SK-N-SH (cell line): ENCODE results near the gene ITGA4. TPM values are rescaled to one million over a fixed set of nuclear protein-coding genes. Genes with fewer than 3 reads are reported as not detected.

Experiments used
- CTCF ChIA-PET: fragments of 300-600, 350-600 bp; formaldehyde crosslinking; extraction: SDS; loops from one replicate; lab custom pipeline; 2021; lab: Yijun Ruan, JAX
- POLR2A ChIA-PET: fragments of 350-600 bp; sonication (Branson Sonifier 250); formaldehyde crosslinking; extraction: SDS; loops from one replicate; lab custom pipeline; 2020; ENCODE audit warnings: antibody characterized with exemption, inconsistent platforms; lab: Yijun Ruan, JAX
- DNase-seq: peaks from one replicate; pipeline ENCODE4 v3.0.0; 2012
- H2AFZ ChIP-seq: fragments of 200-600 bp; sonication (generic); 2 replicates; pipeline ENCODE4 v1.8.1; 2016; ENCODE audit warnings: antibody characterized with exemption, mild to moderate bottlenecking, low read depth
- H3F3A ChIP-seq: fragments of 200-600 bp; sonication (generic); replicated peaks from 2 replicates; pipeline ENCODE3; 2016; ENCODE audit warnings: antibody characterized with exemption, mild to moderate bottlenecking; ENCODE audit not compliant: insufficient read depth
- H3K27ac ChIP-seq, 2 experiments: fragments of 200-500 bp in 1 of 2; fragments of 200-600 bp in 1 of 2; sonication (Bioruptor generic) in 1 of 2; sonication (generic), shearing (Covaris generic) in 1 of 2; 2 replicates each; pipeline versions ENCODE4 v1.5.1 to v1.6.1; 2014 to 2016; ENCODE audit warnings: low read depth in 2 of 2, inconsistent platforms in 1 of 2, low read length in 1 of 2, mild to moderate bottlenecking in 1 of 2, mixed read lengths in 1 of 2
- H3K27me3 ChIP-seq: fragments of 200-600 bp; sonication (generic), shearing (Covaris generic); 2 replicates; pipeline ENCODE4 v1.6.1; 2016; ENCODE audit warnings: mixed run types; ENCODE audit not compliant: insufficient read depth
- H3K36me3 ChIP-seq, 2 experiments: fragments of 200-500 bp in 1 of 2; fragments of 200-600 bp in 1 of 2; sonication (Bioruptor generic) in 1 of 2; sonication (generic) in 1 of 2; replicated peaks in 1 of 2; 2 replicates each; pipeline versions ENCODE3 to v1.5.1; 2014 to 2016; ENCODE audit warnings: low read length in 1 of 2, mild to moderate bottlenecking in 1 of 2; ENCODE audit not compliant: insufficient read depth in 2 of 2, control insufficient read depth in 1 of 2
- H3K4me1 ChIP-seq, 2 experiments: fragments of 200-500 bp in 1 of 2; fragments of 200-600 bp in 1 of 2; sonication (Bioruptor generic) in 1 of 2; sonication (generic), shearing (Covaris generic) in 1 of 2; 2 replicates each; pipeline versions ENCODE4 v1.5.1 to v1.6.1; 2014 to 2016; ENCODE audit warnings: low read depth in 1 of 2, low read length in 1 of 2, mixed run types in 1 of 2; ENCODE audit not compliant: insufficient read depth in 2 of 2, control insufficient read depth in 1 of 2
- H3K4me2 ChIP-seq: fragments of 200-600 bp; sonication (generic), shearing (Covaris generic); 2 replicates; pipeline ENCODE4 v1.6.1; 2017; ENCODE audit warnings: mixed run types
- H3K4me3 ChIP-seq, 2 experiments: fragments of 200-500 bp in 1 of 2; fragments of 200-600 bp in 1 of 2; sonication (Bioruptor generic) in 1 of 2; sonication (generic), shearing (Covaris generic) in 1 of 2; 2 replicates each; pipeline versions ENCODE4 v1.5.1 to v1.8.1; 2014 to 2016; ENCODE audit warnings: low read depth in 2 of 2, inconsistent platforms in 1 of 2, low read length in 1 of 2, mild to moderate bottlenecking in 1 of 2, mixed read lengths in 1 of 2, moderate library complexity in 1 of 2
- H3K79me2 ChIP-seq: fragments of 200-600 bp; sonication (generic); 2 replicates; pipeline ENCODE4 v1.8.1; 2017; ENCODE audit warnings: mild to moderate bottlenecking; ENCODE audit not compliant: insufficient read depth
- H3K9ac ChIP-seq: fragments of 200-600 bp; sonication (generic); 2 replicates; pipeline ENCODE4 v1.6.1; 2017; ENCODE audit warnings: mixed run types
- H3K9me2 ChIP-seq: fragments of 200-600 bp; sonication (generic); 2 replicates; pipeline ENCODE4 v1.6.1; 2017; ENCODE audit warnings: mixed run types
- H3K9me3 ChIP-seq: fragments of 200-600 bp; sonication (generic); 2 replicates; pipeline ENCODE4 v1.6.1; 2017; ENCODE audit warnings: mixed run types, mild to moderate bottlenecking, moderate library complexity
- H4K20me1 ChIP-seq: fragments of 200-600 bp; sonication (generic); 2 replicates; pipeline ENCODE4 v1.6.1; 2017; ENCODE audit warnings: mild to moderate bottlenecking, mixed run types; ENCODE audit not compliant: insufficient read depth
- CHD2 ChIP-seq: fragments of 150-350 bp; IDR thresholded peaks from 2 replicates; pipeline ENCODE4 v1.6.1; 2018; ENCODE audit warnings: low read length; ENCODE audit not compliant: partially characterized antibody
- ELF1 ChIP-seq: IDR thresholded peaks from 2 replicates; pipeline ENCODE4 v1.4.0; 2012
- EP300 ChIP-seq, 2 experiments: IDR thresholded peaks; 2 replicates each; pipeline versions ENCODE4 v1.4.0 to v1.6.1; 2012; ENCODE audit warnings: borderline replicate concordance in 1 of 2, low read depth in 1 of 2, low read length in 1 of 2
- EZH2phosphoT487 ChIP-seq: fragments of 200-600 bp; sonication (generic); IDR thresholded peaks from 2 replicates; pipeline ENCODE4 v1.6.1; 2017; ENCODE audit warnings: low read depth, mixed run types, mild to moderate bottlenecking, antibody characterized with exemption, moderate library complexity, borderline replicate concordance
- GABPA ChIP-seq: IDR thresholded peaks from 2 replicates; pipeline ENCODE4 v1.4.0; 2012; ENCODE audit warnings: low read depth, mild to moderate bottlenecking
- GATA2 ChIP-seq: sonication (generic); formaldehyde crosslinking; IDR thresholded peaks from 2 replicates; pipeline ENCODE4 v1.5.0; 2020; ENCODE audit warnings: mild to moderate bottlenecking, missing genetic modification reagents
- JUND ChIP-seq: IDR thresholded peaks from 2 replicates; pipeline ENCODE4 v1.4.0; 2012
- MEF2A ChIP-seq: IDR thresholded peaks from 2 replicates; pipeline ENCODE4 v1.4.0; 2012; ENCODE audit warnings: low read depth, borderline replicate concordance
- MXI1 ChIP-seq: IDR thresholded peaks from 2 replicates; pipeline ENCODE4 v1.6.1; 2012; ENCODE audit warnings: mild to moderate bottlenecking, low read depth, low read length, improper control_type of control experiment
- NFIC ChIP-seq: IDR thresholded peaks from 2 replicates; pipeline ENCODE4 v1.4.0; 2012; ENCODE audit warnings: borderline replicate concordance
- NRF1 ChIP-seq: IDR thresholded peaks from 2 replicates; pipeline ENCODE4 v1.6.1; 2012; ENCODE audit warnings: low read depth, mild to moderate bottlenecking, low read length
- POLR2AphosphoS5 ChIP-seq: IDR thresholded peaks from 2 replicates; pipeline ENCODE4 v1.6.1; 2012; ENCODE audit warnings: low read depth, low read length
- RAD21 ChIP-seq: IDR thresholded peaks from 2 replicates; pipeline ENCODE4 v1.6.1; 2012; ENCODE audit warnings: mild to moderate bottlenecking, low read length
- RCOR1 ChIP-seq: fragments of 150-350 bp; IDR thresholded peaks from 2 replicates; pipeline ENCODE4 v1.6.1; 2017; ENCODE audit warnings: antibody characterized with exemption, low read length
- RFX5 ChIP-seq: IDR thresholded peaks from 2 replicates; pipeline ENCODE4 v1.6.1; 2012; ENCODE audit warnings: mild to moderate bottlenecking, improper control_type of control experiment, low read length
- RXRA ChIP-seq: IDR thresholded peaks from 2 replicates; pipeline ENCODE4 v1.4.0; 2012; ENCODE audit warnings: low read depth, mild to moderate bottlenecking, borderline replicate concordance
- TAF1 ChIP-seq: IDR thresholded peaks from 2 replicates; pipeline ENCODE4 v1.6.1; 2012; ENCODE audit warnings: low read depth, mild to moderate bottlenecking, low read length, moderate library complexity, borderline replicate concordance
- TCF12 ChIP-seq: IDR thresholded peaks from 2 replicates; pipeline ENCODE4 v1.4.0; 2012
- WGBS: methylation state at CpG from one replicate; pipeline ENCODE4 v1.1.6; 2017; ENCODE audit warnings: low lambda C conversion rate; 5-methylcytosine and 5-hydroxymethylcytosine counted together
- polyA plus RNA-seq, 3 experiments: library from polyadenylated mRNA; depleted of rRNA; stranded (reverse); fragments of >200 nt; gene quantifications; 2 replicates each; pipeline ENCODE4 v1.2.3, GENCODE V29; 2012
- TF ChIP-seq, protein P1 (sequence below): fragments of 200-600 bp; sonication (generic); IDR thresholded peaks from 2 replicates; pipeline ENCODE4 v1.6.1; 2017; ENCODE audit warnings: antibody characterized with exemption, mild to moderate bottlenecking, moderate library complexity
- TF ChIP-seq, protein P2 (sequence below): IDR thresholded peaks from 2 replicates; pipeline ENCODE4 v1.4.0; 2012; ENCODE audit warnings: low read depth
- TF ChIP-seq, protein P3 (sequence below): IDR thresholded peaks from 2 replicates; pipeline ENCODE4 v1.4.0; 2012; ENCODE audit warnings: low read depth, borderline replicate concordance

Gene ITGA4
- polyA plus RNA-seq, 1 of the 3 experiments (the other 2 are of a cell fraction), result 10.5 TPM

- peaks cover 9 to 15% of the 10 kb centered on the region in 2 experiments for H3K36me3 ChIP-seq
- no peaks in the 10 kb centered on the region for H3K4me1 ChIP-seq
- H3K4me3 ChIP-seq, result no peak overlapping the region
- H3K9me2 ChIP-seq, result no peaks in the 10 kb centered on the region
- CTCF ChIA-PET, result interaction anchor here (0.7 to 1.5 kb wide), 2 partner anchors 28 to 32 kb away, joined by 3 to 4 read pairs; no protein-coding TSS in a partner anchor
- H3F3A ChIP-seq, result no peaks in the 10 kb centered on the region
- no peak overlapping the region for H3K4me2 ChIP-seq
- no peak overlapping the region for H2AFZ ChIP-seq
- no peaks in the 10 kb centered on the region for H4K20me1 ChIP-seq
- no peaks in the 10 kb centered on the region for H3K27me3 ChIP-seq
- H3K9me3 ChIP-seq, result no peaks in the 10 kb centered on the region
- no peak for DNase-seq
- WGBS, result 95% methylated on average over 4 of the region's 4 CpGs
- no peak overlapping the region for H3K27ac ChIP-seq
- no peaks in the 10 kb centered on the region for H3K79me2 ChIP-seq
- POLR2A ChIA-PET, result no interaction called here
- no peak for TF ChIP-seq NRF1
- TF ChIP-seq RFX5, result no peak
- TF ChIP-seq GABPA, result no peak
- TF ChIP-seq POLR2AphosphoS5, result no peak
- no peak for TF ChIP-seq GATA2
- TF ChIP-seq RCOR1, result no peak
- TF ChIP-seq RXRA, result no peak
- no peak for TF ChIP-seq CHD2
- TF ChIP-seq RAD21, result no peak
- TF ChIP-seq, protein P1, sequence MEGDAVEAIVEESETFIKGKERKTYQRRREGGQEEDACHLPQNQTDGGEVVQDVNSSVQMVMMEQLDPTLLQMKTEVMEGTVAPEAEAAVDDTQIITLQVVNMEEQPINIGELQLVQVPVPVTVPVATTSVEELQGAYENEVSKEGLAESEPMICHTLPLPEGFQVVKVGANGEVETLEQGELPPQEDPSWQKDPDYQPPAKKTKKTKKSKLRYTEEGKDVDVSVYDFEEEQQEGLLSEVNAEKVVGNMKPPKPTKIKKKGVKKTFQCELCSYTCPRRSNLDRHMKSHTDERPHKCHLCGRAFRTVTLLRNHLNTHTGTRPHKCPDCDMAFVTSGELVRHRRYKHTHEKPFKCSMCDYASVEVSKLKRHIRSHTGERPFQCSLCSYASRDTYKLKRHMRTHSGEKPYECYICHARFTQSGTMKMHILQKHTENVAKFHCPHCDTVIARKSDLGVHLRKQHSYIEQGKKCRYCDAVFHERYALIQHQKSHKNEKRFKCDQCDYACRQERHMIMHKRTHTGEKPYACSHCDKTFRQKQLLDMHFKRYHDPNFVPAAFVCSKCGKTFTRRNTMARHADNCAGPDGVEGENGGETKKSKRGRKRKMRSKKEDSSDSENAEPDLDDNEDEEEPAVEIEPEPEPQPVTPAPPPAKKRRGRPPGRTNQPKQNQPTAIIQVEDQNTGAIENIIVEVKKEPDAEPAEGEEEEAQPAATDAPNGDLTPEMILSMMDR, result no peak
- TF ChIP-seq JUND, result no peak
- no peak for TF ChIP-seq TAF1
- no peak for TF ChIP-seq MXI1
- TF ChIP-seq EZH2phosphoT487, result no peak
- TF ChIP-seq TCF12, result no peak
- no peak for TF ChIP-seq EP300 (IDR thresholded peaks at IDR 0.05; ENCODE audit: borderline replicate concordance in 1 of 2, low read depth in 1 of 2, low read length in 1 of 2)
- TF ChIP-seq, protein P2, sequence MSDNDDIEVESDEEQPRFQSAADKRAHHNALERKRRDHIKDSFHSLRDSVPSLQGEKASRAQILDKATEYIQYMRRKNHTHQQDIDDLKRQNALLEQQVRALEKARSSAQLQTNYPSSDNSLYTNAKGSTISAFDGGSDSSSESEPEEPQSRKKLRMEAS, result no peak
- TF ChIP-seq NFIC, result no peak
- no peak for TF ChIP-seq MEF2A
- no peak overlapping the region for H3K9ac ChIP-seq
These were observed 42.0 kb downstream of the ITGA4 start for GRCh38 chr2:181499231-181499630.

- Histone ChIP-seq H3K9me3 (no peaks in the 10 kb centered on the region), H3K27me3 (no peaks in the 10 kb centered on the region), H3K27ac (no peak overlapping the region), H3K4me1 (no peaks in the 10 kb centered on the region), H4K20me1 (no peaks in the 10 kb centered on the region), H3K9ac (no peak overlapping the region), H3K9me2 (no peaks in the 10 kb centered on the region), H3K36me3 (peaks cover 9% of the 10 kb centered on the region in 2 experiments), H3F3A (no peaks in the 10 kb centered on the region), H2AFZ (no peak overlapping the region), H3K4me3 (no peak overlapping the region), H3K79me2 (no peaks in the 10 kb centered on the region), H3K4me2 (no peak overlapping the region)
- 84% methylated on average over 4 of the region's 4 CpGs for WGBS
- DNase-seq, result no peak
- ChIA-PET CTCF (no interaction called here), POLR2A (no interaction called here)
- TF ChIP-seq MEF2A (no peak), POLR2AphosphoS5 (no peak), EP300 (IDR thresholded peaks at IDR 0.05; ENCODE audit: borderline replicate concordance in 1 of 2, low read depth in 1 of 2, low read length in 1 of 2) (no peak), GABPA (no peak), RXRA (no peak), ELF1 (no peak), NFIC (no peak), JUND (no peak)
- TF ChIP-seq, protein P2, result no peak
- TF ChIP-seq, protein P3, sequence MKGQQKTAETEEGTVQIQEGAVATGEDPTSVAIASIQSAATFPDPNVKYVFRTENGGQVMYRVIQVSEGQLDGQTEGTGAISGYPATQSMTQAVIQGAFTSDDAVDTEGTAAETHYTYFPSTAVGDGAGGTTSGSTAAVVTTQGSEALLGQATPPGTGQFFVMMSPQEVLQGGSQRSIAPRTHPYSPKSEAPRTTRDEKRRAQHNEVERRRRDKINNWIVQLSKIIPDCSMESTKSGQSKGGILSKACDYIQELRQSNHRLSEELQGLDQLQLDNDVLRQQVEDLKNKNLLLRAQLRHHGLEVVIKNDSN, result no peak
These were observed 43.0 kb downstream of the ITGA4 start for GRCh38 chr2:181500201-181500600.
